Ectodermal cell (in vitro differentiated cells): Measurements from ENCODE around the gene IRF5.
A peak's percentile ranks its signal among the peaks of the same experiment; 100 is the strongest.
"Not testable (repeated sequence)": the region's sequence is repeated elsewhere in the genome, so short reads cannot be mapped to it uniquely, and the experiment has no call there.

Source experiments
- H3K27ac ChIP-seq: 2 replicates; pipeline ENCODE4 v1.7.0; 2013; ENCODE audit warnings: mild to moderate bottlenecking, low read depth, low read length; ENCODE audit not compliant: insufficient read depth, poor library complexity, severe bottlenecking
- H3K27me3 ChIP-seq: 2 replicates; pipeline ENCODE4 v1.7.0; 2013; ENCODE audit warnings: mild to moderate bottlenecking, low read length; ENCODE audit not compliant: insufficient read depth, control insufficient read depth, poor library complexity, severe bottlenecking
- H3K36me3 ChIP-seq: one replicate; pipeline ENCODE4 v1.7.0; 2013; ENCODE audit warnings: low read length; ENCODE audit not compliant: control insufficient read depth, insufficient read depth
- H3K4me1 ChIP-seq: one replicate; pipeline ENCODE4 v1.7.0; 2013; ENCODE audit warnings: low read length; ENCODE audit not compliant: control insufficient read depth, insufficient read depth
- H3K4me3 ChIP-seq: 2 replicates; pipeline ENCODE4 v1.7.0; 2013; ENCODE audit warnings: low read depth, low read length, control low read depth; ENCODE audit not compliant: insufficient read depth
- H3K9me3 ChIP-seq: 2 replicates; pipeline ENCODE4 v1.7.0; 2013; ENCODE audit warnings: mild to moderate bottlenecking, low read length, moderate library complexity; ENCODE audit not compliant: control insufficient read depth
- WGBS, 2 experiments: methylation state at CpG; one replicate each; pipeline ENCODE4 v1.1.7; 2013; ENCODE audit warnings: missing lambda C conversion rate in 2 of 2; 5-methylcytosine and 5-hydroxymethylcytosine counted together

The IRF5 gene

GRCh38 chr7:128906766-128907559, 30.8 kb upstream of the IRF5 start:
- Histone ChIP-seq H3K9me3 (no peaks in the 10 kb centered on the region), H3K4me1 (peaks cover 30% of the 10 kb centered on the region), H3K36me3 (no peaks in the 10 kb centered on the region), H3K27me3 (peaks cover 20% of the 10 kb centered on the region), H3K27ac (no peak overlapping the region), H3K4me3 (no peak overlapping the region)
- 94 to 95% methylated on average over 19 of the region's 19 CpGs for WGBS, 2 experiments

DNA sequence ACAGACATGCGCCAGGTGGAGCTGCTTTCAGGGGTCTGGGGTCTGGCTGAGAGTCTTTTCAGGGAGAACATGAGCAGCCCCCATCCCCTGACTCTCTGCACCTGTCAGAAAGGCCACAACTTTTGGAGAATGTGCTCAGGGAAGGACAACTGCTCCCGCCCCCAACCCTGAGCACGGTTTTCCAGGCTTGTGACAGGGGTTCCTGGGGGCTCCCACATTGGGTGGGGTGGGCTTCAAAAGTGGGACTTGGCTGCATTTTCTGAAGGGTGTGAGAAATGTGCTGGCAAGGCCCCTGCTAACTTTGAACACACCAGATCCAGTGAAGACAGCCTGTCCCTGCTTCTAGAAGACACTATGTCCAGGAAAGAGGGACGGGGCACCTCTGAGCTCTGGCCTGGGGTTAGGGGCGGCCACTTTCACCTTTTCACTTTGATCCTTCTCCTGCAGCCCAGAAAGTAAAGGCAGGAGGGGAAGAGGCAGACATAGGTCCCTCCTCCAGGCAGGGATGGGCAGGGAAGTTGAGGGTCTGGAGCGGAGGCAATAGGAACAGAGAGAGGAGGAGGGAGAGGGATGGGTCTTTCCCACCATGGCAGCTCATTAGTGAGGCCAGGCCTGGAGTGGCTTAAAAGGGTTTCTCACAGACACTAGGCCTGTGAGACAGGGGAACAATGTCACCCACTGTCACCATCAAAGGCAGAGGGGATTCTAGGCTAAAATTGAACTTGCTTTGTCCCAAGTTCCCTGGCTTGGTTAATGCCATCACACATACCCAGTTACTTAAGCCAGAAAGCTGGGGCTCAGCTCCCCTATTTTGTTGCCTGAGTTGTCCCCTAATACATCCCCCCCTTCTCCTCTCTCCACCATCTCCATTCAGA, 28.7 kb upstream of the IRF5 start:
- Histone ChIP-seq H3K27ac (no peak overlapping the region), H3K4me3 (peak overlapping the region; percentile 43), H3K27me3 (peaks cover 23% of the 10 kb centered on the region)

DNA sequence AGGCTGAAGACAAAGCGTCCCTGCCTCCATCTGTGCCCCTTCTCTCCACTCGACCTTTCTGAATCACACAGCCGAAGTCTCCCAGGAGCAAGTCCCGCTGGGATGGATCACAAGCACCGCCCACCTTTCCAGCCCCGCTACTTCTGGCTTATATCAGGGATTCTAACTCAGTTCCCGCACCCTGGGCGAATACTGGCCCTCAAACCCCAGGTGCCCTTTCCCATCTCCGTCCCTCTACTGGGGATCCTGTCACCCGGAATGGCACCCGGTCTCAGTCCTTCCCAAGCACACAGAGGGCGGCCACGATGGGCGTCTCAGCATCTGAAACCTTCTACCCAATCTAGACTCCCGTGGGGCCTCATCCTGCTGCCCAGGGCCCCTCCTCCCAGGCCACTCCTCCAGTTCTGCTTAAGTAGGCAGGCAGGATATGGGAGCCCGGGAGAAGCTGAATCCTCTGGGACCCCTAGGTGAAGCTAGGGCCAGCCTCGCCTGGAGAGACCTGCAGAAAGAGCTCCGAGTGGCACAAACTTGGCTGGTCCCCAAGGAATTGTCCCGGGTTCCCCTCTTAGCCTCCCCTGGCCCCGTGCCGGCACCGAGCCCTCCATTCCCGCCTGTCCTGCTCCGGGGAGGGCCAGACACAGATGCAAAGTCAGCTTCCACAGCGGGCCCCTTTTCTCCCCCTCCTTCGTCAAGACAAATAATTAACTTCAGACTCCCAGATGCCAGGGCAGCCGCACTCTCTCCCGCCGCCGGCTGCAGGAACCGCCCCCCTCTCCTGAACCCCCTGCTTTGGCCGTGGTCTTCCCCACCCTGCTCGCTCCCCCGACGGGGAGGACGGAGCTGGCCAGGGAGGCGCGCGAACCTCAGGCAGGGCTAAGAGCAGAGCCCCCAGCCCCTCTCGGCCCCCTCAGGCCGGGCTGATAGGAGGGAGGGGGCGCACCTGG, 27.8 kb upstream of the IRF5 start:
- Histone ChIP-seq H3K4me3 (peak overlapping the region; percentile 43), H3K4me1 (peaks cover 31% of the 10 kb centered on the region), H3K27ac (no peak overlapping the region), H3K27me3 (peaks cover 32% of the 10 kb centered on the region), H3K36me3 (no peaks in the 10 kb centered on the region), H3K9me3 (no peaks in the 10 kb centered on the region)
- 1% methylated on average over 42 of the region's 42 CpGs for WGBS, 2 experiments

More for the DNA sequence above, 28.7 kb upstream of the IRF5 start:
- 74 to 75% methylated on average over 6 of the region's 6 CpGs for WGBS, 2 experiments
- Histone ChIP-seq H3K9me3 (no peaks in the 10 kb centered on the region), H3K4me1 (peaks cover 31% of the 10 kb centered on the region), H3K36me3 (no peaks in the 10 kb centered on the region)

GRCh38 chr7:128910569-128910945, 27.2 kb upstream of the IRF5 start, which contains the start of gene KCP:
Gene KCP, minus strand, starts transcription at chr7:128910709. Its CDS starts 33 bp downstream, at chr7:128910676.
- H3K27ac ChIP-seq: no peak within 1 kb of the TSS
- 5 to 6% methylated on average over 34 of the region's 34 CpGs for WGBS, 2 experiments
- peak within 1 kb of the TSS; percentile 43 for H3K4me3 ChIP-seq
- H3K36me3 ChIP-seq: no peaks in the 10 kb centered on the region
- H3K4me1 ChIP-seq: peaks cover 31% of the 10 kb centered on the region
- peaks cover 37% of the 10 kb centered on the region for H3K27me3 ChIP-seq
- H3K9me3 ChIP-seq: no peaks in the 10 kb centered on the region

- Histone ChIP-seq H3K36me3 (no peaks in the 10 kb centered on the region), H3K27me3 (peaks cover 47% of the 10 kb centered on the region), H3K4me1 (peaks cover 31% of the 10 kb centered on the region), H3K4me3 (no peak overlapping the region), H3K9me3 (no peaks in the 10 kb centered on the region), H3K27ac (peak overlapping the region; percentile 16)
- 31 to 34% methylated on average over 8 of the region's 8 CpGs for WGBS, 2 experiments
Observed at GRCh38 chr7:128911423-128912031, 26.2 kb upstream of the IRF5 start.

GRCh38 chr7:128912281-128912680, 25.4 kb upstream of the IRF5 start:
- H3K4me1 ChIP-seq: peaks cover 31% of the 10 kb centered on the region
- peaks cover 51% of the 10 kb centered on the region for H3K27me3 ChIP-seq
- H3K36me3 ChIP-seq: no peaks in the 10 kb centered on the region
- H3K4me3 ChIP-seq: no peak overlapping the region
- WGBS, 2 experiments: 84 to 93% methylated on average over 3 of the region's 3 CpGs
- no peaks in the 10 kb centered on the region for H3K9me3 ChIP-seq
- H3K27ac ChIP-seq: no peak overlapping the region

- peaks cover 31% of the 10 kb centered on the region for H3K4me1 ChIP-seq
Observed at GRCh38 chr7:128912709-128913495, 24.8 kb upstream of the IRF5 start.

DNA sequence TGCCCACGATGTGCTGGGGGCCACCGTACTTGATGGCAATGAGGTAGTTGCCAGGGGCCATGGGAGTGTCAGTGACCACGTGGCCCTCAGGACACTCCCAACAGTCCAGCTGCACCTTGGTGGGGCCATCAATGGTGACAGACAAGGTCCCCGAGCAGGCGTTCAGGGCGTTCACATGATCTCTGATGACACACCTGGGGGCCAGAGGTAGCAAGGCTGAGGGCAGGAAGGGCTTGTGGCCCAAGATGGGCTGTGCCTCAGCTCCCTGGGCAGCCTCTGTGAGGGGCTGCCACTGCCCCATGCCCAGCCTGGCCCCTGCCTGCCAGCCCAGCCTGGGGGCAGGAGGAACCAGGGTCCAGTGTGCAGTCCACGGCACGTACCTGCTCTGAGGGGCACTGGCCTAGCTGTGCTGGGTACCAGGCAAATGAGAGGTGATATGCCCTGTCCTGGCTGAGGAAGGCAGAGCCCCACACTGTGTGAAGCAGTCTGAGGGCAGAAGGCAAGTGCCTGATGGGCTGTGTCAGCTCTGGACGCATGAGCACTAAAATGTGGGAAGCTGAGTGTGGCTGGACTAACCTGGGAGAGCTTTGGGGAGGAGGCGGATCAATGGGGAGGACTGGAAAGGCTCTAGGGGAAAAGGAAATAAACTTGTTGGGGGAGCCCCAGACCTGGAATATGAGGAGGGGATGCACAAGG, 23.7 kb upstream of the IRF5 start:
- WGBS, 2 experiments: 88 to 89% methylated on average over 10 of the region's 10 CpGs
- H3K9me3 ChIP-seq: no peaks in the 10 kb centered on the region
- H3K36me3 ChIP-seq: no peaks in the 10 kb centered on the region
- H3K27me3 ChIP-seq: peaks cover 51% of the 10 kb centered on the region
- no peak overlapping the region for H3K27ac ChIP-seq
- peaks cover 27% of the 10 kb centered on the region for H3K4me1 ChIP-seq
- no peak overlapping the region for H3K4me3 ChIP-seq

More at GRCh38 chr7:128912709-128913495, 24.8 kb upstream of the IRF5 start:
- H3K27ac ChIP-seq, H3K9me3 ChIP-seq, H3K4me3 ChIP-seq, H3K36me3 ChIP-seq: not testable (repeated sequence)
- H3K27me3 ChIP-seq: peaks cover 51% of the 10 kb centered on the region
- 92 to 99% methylated on average over 4 to 7 of the region's 20 CpGs for WGBS, 2 experiments
